ENCODE data around the gene SLC10A3.

GRCh38 chrX:154525606-154526490, 35.4 kb upstream of the SLC10A3 start:
- no peak for TF ChIP-seq CTCF (IDR thresholded peaks at IDR 0.05 in 2 of 3, conservative IDR thresholded peaks at IDR 0.05 in 1 of 3; ENCODE audit: control insufficient read depth in 2 of 3, extremely low read depth in 1 of 3, insufficient read depth in 1 of 3, low read depth in 3 of 3, low read length in 3 of 3)
- TF ChIP-seq ZNF24 (IDR thresholded peaks at IDR 0.05) = no peak
- no peak for TF ChIP-seq POLR2A (IDR thresholded peaks at IDR 0.05; ENCODE audit: low read depth, low read length)
- TF ChIP-seq CREB1 (IDR thresholded peaks at IDR 0.05; ENCODE audit: low read depth) = no peak
- no peak for TF ChIP-seq EP300 (IDR thresholded peaks at IDR 0.05; ENCODE audit: borderline replicate concordance in 1 of 2, control insufficient read depth in 1 of 2, low read depth in 2 of 2, low read length in 2 of 2)
- TF ChIP-seq TCF7 (IDR thresholded peaks at IDR 0.05; ENCODE audit: borderline replicate concordance) = no peak
- no peak for TF ChIP-seq USF1 (IDR thresholded peaks at IDR 0.05; ENCODE audit: borderline replicate concordance, extremely low read length, insufficient read depth, low read depth, low read length)
- no peak for TF ChIP-seq BCL3 (IDR thresholded peaks at IDR 0.05; ENCODE audit: borderline replicate concordance, insufficient read depth, low read depth, low read length, poor library complexity, severe bottlenecking)
- no peak for TF ChIP-seq RAD21 (IDR thresholded peaks at IDR 0.05; ENCODE audit: insufficient read depth, low read depth, low read length)
- TF ChIP-seq TARDBP (IDR thresholded peaks at IDR 0.05; ENCODE audit: borderline replicate concordance) = no peak
- TF ChIP-seq EGR1 (IDR thresholded peaks at IDR 0.05; ENCODE audit: borderline replicate concordance in 1 of 2, low read depth in 2 of 2, low read length in 2 of 2) = no peak
- no peak for TF ChIP-seq POLR2AphosphoS5 (IDR thresholded peaks at IDR 0.05; ENCODE audit: low read length)

All from GM12878 (cell line).